ENCODE measurements around the gene CNTFR.

CNTFR gene

DNA sequence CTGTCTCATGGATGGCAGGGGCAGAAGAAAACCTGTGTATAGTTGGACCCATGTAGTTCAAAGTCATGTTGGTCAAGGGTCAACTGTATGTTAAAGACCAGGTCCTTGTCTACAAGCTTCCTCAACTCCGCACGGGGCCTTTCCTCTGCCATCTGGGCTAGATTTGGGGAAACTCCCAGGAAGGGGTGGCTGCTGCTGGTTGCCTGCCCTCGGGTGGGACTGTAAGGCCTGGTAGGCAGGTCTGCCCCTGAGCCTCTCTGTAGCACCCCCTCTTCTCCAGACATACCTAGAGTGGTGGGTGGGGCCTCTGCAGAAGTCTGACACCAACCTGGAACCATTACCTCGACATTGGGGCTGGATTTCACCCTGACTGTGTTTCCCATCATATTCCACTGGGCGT, 82.0 kb downstream of the CNTFR start:
- H3K79me1 ChIP-seq (replicated peaks; ENCODE audit: low read length, poor library complexity, severe bottlenecking): no peaks in the 10 kb centered on the region
- no peak overlapping the region for H3K23ac ChIP-seq (ENCODE audit: low read length in 2 of 2)
- H3K27me3 ChIP-seq (ENCODE audit: control insufficient read depth in 1 of 2, insufficient read depth in 1 of 2, low read length in 2 of 2): peaks cover 23 to 95% of the 10 kb centered on the region in 2 experiments
- H3K4me1 ChIP-seq (ENCODE audit: control insufficient read depth, insufficient read depth, low read depth, low read length): no peaks in the 10 kb centered on the region
- no peak overlapping the region for H4K91ac ChIP-seq (ENCODE audit: low read length)
- H3K4me2 ChIP-seq (ENCODE audit: low read length, poor library complexity, severe bottlenecking): no peak overlapping the region
- no peak overlapping the region for H2BK120ac ChIP-seq (ENCODE audit: low read depth, low read length)
- H3K36me3 ChIP-seq (ENCODE audit: control insufficient read depth in 1 of 2, insufficient read depth in 2 of 2, low read depth in 1 of 2, low read length in 2 of 2): no peaks in the 10 kb centered on the region
- H3K4ac ChIP-seq (ENCODE audit: low read depth in 1 of 2, low read length in 2 of 2): no peak overlapping the region
- H2BK15ac ChIP-seq (ENCODE audit: low read depth, poor library complexity, severe bottlenecking): no peak overlapping the region
- H3K9me3 ChIP-seq (ENCODE audit: control insufficient read depth, low read length): no peaks in the 10 kb centered on the region
- H3K14ac ChIP-seq (ENCODE audit: low read length in 2 of 2): no peak overlapping the region
- H2BK5ac ChIP-seq (ENCODE audit: low read depth, low read length, poor library complexity, severe bottlenecking): no peak overlapping the region
- no peak overlapping the region for H3K18ac ChIP-seq (ENCODE audit: low read depth in 1 of 2, low read length in 2 of 2)
- H2BK12ac ChIP-seq (ENCODE audit: low read length in 2 of 2): no peak overlapping the region
- no peak overlapping the region for H2AFZ ChIP-seq (ENCODE audit: low read depth, low read length)
- DNase-seq: no peak
- H3K27ac ChIP-seq (ENCODE audit: low read length, poor library complexity, severe bottlenecking): no peak overlapping the region
- no peak overlapping the region for H4K8ac ChIP-seq (ENCODE audit: low read length)
- H2AK5ac ChIP-seq (ENCODE audit: low read length, severe bottlenecking): no peak overlapping the region
- no peak overlapping the region for H3K9ac ChIP-seq (ENCODE audit: low read length)
- WGBS: 86% methylated on average over 5 of the region's 5 CpGs
- H3K4me3 ChIP-seq (ENCODE audit: insufficient read depth in 1 of 2, low read depth in 1 of 2, low read length in 2 of 2): no peak overlapping the region

DNA sequence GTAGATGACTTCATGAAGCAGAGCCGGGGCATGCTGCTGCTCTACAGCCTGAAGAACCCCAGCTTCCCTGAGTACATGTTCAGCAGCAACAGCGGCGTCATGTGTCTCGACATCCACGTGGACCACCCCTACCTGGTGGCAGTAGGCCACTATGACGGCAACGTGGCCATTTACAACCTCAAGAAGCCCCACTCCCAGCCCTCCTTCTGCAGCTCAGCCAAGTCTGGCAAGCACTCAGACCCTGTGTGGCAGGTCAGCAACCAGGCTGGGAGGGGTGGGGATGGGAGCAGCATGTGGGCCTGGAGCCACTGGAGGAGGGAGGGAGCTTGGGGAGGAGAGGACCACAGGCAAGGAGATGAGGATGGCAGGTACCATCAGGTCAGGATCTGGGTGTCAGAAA, 82.9 kb downstream of the CNTFR start:
- Histone ChIP-seq H3K9ac (ENCODE audit: low read length) (no peak overlapping the region), H3K27ac (ENCODE audit: low read length, poor library complexity, severe bottlenecking) (no peak overlapping the region), H3K27me3 (ENCODE audit: control insufficient read depth in 1 of 2, insufficient read depth in 1 of 2, low read length in 2 of 2) (peaks cover 18 to 94% of the 10 kb centered on the region in 2 experiments), H2BK12ac (ENCODE audit: low read length in 2 of 2) (no peak overlapping the region), H3K18ac (ENCODE audit: low read depth in 1 of 2, low read length in 2 of 2) (no peak overlapping the region), H2AK5ac (ENCODE audit: low read length, severe bottlenecking) (no peak overlapping the region), H3K79me1 (replicated peaks; ENCODE audit: low read length, poor library complexity, severe bottlenecking) (no peaks in the 10 kb centered on the region), H3K9me3 (ENCODE audit: control insufficient read depth, low read length) (no peaks in the 10 kb centered on the region), H3K23ac (ENCODE audit: low read length in 2 of 2) (peak overlapping the region in 1 of 2 experiments; percentile 9), H2BK15ac (ENCODE audit: low read depth, poor library complexity, severe bottlenecking) (no peak overlapping the region), H3K4ac (ENCODE audit: low read depth in 1 of 2, low read length in 2 of 2) (no peak overlapping the region), H2BK5ac (ENCODE audit: low read depth, low read length, poor library complexity, severe bottlenecking) (no peak overlapping the region), H2AFZ (ENCODE audit: low read depth, low read length) (no peak overlapping the region), H3K14ac (ENCODE audit: low read length in 2 of 2) (peak overlapping the region in 1 of 2 experiments; percentile 7), H4K8ac (ENCODE audit: low read length) (no peak overlapping the region), H3K36me3 (ENCODE audit: control insufficient read depth in 1 of 2, insufficient read depth in 2 of 2, low read depth in 1 of 2, low read length in 2 of 2) (no peaks in the 10 kb centered on the region), H3K4me1 (ENCODE audit: control insufficient read depth, insufficient read depth, low read depth, low read length) (no peaks in the 10 kb centered on the region), H3K4me2 (ENCODE audit: low read length, poor library complexity, severe bottlenecking) (no peak overlapping the region), H2BK120ac (ENCODE audit: low read depth, low read length) (no peak overlapping the region), H4K91ac (ENCODE audit: low read length) (no peak overlapping the region), H3K4me3 (ENCODE audit: insufficient read depth in 1 of 2, low read depth in 1 of 2, low read length in 2 of 2) (no peak overlapping the region)
- WGBS: 95% methylated on average over 7 of the region's 7 CpGs
- DNase-seq: no peak

DNA sequence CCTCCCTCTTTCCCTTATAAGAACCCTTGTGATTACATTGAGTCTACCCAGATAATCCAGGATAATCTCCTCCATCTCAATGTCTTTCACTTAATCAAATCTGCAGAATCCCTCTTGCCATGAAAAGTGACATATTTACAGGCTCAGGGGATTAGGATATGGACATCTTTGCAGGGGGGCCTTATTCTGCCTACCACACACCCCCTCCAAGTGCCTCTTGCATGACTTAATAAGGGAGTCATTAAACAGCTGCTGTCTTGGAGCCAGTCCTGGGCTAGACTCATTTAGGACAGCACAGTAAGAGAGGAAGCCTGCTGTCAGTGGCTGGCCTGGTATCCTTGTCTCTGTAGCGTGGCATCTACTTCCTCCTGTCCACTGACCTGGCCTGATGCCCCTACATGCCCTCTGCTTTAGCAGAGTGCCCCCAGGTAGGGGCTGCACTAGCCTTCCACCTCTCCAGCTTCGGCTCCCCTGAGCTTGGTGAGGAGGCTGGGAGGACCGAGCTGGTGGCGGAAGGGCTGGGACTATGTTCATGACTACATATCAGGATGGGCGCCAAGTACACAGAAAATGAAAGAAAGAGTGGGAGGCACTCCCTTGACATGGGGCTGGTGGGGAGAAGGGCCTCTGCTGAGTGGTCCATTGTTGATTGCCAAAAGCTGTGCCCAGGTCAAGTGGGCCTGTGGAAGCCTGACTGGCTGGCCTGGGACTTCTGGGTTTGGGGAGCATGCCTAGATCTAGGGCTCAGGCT, 84.0 kb downstream of the CNTFR start:
- H3K4ac ChIP-seq (ENCODE audit: low read depth in 1 of 2, low read length in 2 of 2): no peak overlapping the region
- no peak overlapping the region for H3K4me3 ChIP-seq (ENCODE audit: insufficient read depth in 1 of 2, low read depth in 1 of 2, low read length in 2 of 2)
- no peak overlapping the region for H3K14ac ChIP-seq (ENCODE audit: low read length in 2 of 2)
- whole genome bisulfite sequencing: 88% methylated on average over 4 of the region's 5 CpGs
- no peaks in the 10 kb centered on the region for H3K9me3 ChIP-seq (ENCODE audit: control insufficient read depth, low read length)
- H3K23ac ChIP-seq (ENCODE audit: low read length in 2 of 2): no peak overlapping the region
- H2BK5ac ChIP-seq (ENCODE audit: low read depth, low read length, poor library complexity, severe bottlenecking): no peak overlapping the region
- H2BK15ac ChIP-seq (ENCODE audit: low read depth, poor library complexity, severe bottlenecking): no peak overlapping the region
- H3K27ac ChIP-seq (ENCODE audit: low read length, poor library complexity, severe bottlenecking): no peak overlapping the region
- H3K4me1 ChIP-seq (ENCODE audit: control insufficient read depth, insufficient read depth, low read depth, low read length): no peaks in the 10 kb centered on the region
- H3K9ac ChIP-seq (ENCODE audit: low read length): no peak overlapping the region
- H2AK5ac ChIP-seq (ENCODE audit: low read length, severe bottlenecking): no peak overlapping the region
- H3K18ac ChIP-seq (ENCODE audit: low read depth in 1 of 2, low read length in 2 of 2): no peak overlapping the region
- no peaks in the 10 kb centered on the region for H3K36me3 ChIP-seq (ENCODE audit: control insufficient read depth in 1 of 2, insufficient read depth in 2 of 2, low read depth in 1 of 2, low read length in 2 of 2)
- H2AFZ ChIP-seq (ENCODE audit: low read depth, low read length): no peak overlapping the region
- no peak overlapping the region for H4K91ac ChIP-seq (ENCODE audit: low read length)
- H3K4me2 ChIP-seq (ENCODE audit: low read length, poor library complexity, severe bottlenecking): no peak overlapping the region
- H3K27me3 ChIP-seq (ENCODE audit: control insufficient read depth in 1 of 2, insufficient read depth in 1 of 2, low read length in 2 of 2): peaks cover 15 to 83% of the 10 kb centered on the region in 2 experiments
- H2BK12ac ChIP-seq (ENCODE audit: low read length in 2 of 2): no peak overlapping the region
- no peak for DNase-seq
- H2BK120ac ChIP-seq (ENCODE audit: low read depth, low read length): no peak overlapping the region
- no peak overlapping the region for H4K8ac ChIP-seq (ENCODE audit: low read length)
- no peaks in the 10 kb centered on the region for H3K79me1 ChIP-seq (replicated peaks; ENCODE audit: low read length, poor library complexity, severe bottlenecking)

DNA sequence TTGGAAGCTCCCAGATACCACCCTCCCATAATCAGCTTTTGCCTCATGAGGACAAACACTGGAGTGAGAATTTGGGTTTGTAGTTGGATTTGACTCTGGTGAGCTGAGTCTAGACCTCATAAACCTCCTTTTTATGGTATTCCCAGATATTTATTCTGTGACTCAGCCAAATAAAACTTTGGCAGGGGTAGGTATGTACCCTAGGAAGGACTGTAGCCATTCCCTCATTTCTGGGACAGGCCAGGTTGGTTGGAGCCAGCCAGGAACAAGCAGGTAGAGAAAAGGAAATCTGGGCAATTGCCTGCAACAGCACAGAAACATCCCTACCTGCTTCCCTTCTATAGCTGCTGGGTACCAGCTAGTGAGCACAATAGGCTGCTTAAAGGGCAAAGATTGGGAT, 86.1 kb downstream of the CNTFR start:
- no peaks in the 10 kb centered on the region for H3K4me1 ChIP-seq (ENCODE audit: control insufficient read depth, insufficient read depth, low read depth, low read length)
- H4K91ac ChIP-seq (ENCODE audit: low read length): no peak overlapping the region
- no peak overlapping the region for H3K14ac ChIP-seq (ENCODE audit: low read length in 2 of 2)
- H2BK12ac ChIP-seq (ENCODE audit: low read length in 2 of 2): no peak overlapping the region
- H3K23ac ChIP-seq (ENCODE audit: low read length in 2 of 2): no peak overlapping the region
- H2AK5ac ChIP-seq (ENCODE audit: low read length, severe bottlenecking): no peak overlapping the region
- no peak overlapping the region for H2AFZ ChIP-seq (ENCODE audit: low read depth, low read length)
- H3K9ac ChIP-seq (ENCODE audit: low read length): no peak overlapping the region
- H2BK15ac ChIP-seq (ENCODE audit: low read depth, poor library complexity, severe bottlenecking): no peak overlapping the region
- no peak overlapping the region for H2BK5ac ChIP-seq (ENCODE audit: low read depth, low read length, poor library complexity, severe bottlenecking)
- H4K8ac ChIP-seq (ENCODE audit: low read length): no peak overlapping the region
- no peak overlapping the region for H3K4me2 ChIP-seq (ENCODE audit: low read length, poor library complexity, severe bottlenecking)
- H3K36me3 ChIP-seq (ENCODE audit: control insufficient read depth in 1 of 2, insufficient read depth in 2 of 2, low read depth in 1 of 2, low read length in 2 of 2): no peaks in the 10 kb centered on the region
- peaks cover 9 to 81% of the 10 kb centered on the region in 2 experiments for H3K27me3 ChIP-seq (ENCODE audit: control insufficient read depth in 1 of 2, insufficient read depth in 1 of 2, low read length in 2 of 2)
- H3K9me3 ChIP-seq (ENCODE audit: control insufficient read depth, low read length): no peaks in the 10 kb centered on the region
- no peak overlapping the region for H3K27ac ChIP-seq (ENCODE audit: low read length, poor library complexity, severe bottlenecking)
- no peaks in the 10 kb centered on the region for H3K79me1 ChIP-seq (replicated peaks; ENCODE audit: low read length, poor library complexity, severe bottlenecking)
- DNase-seq: no peak
- no peak overlapping the region for H3K4ac ChIP-seq (ENCODE audit: low read depth in 1 of 2, low read length in 2 of 2)
- no peak overlapping the region for H2BK120ac ChIP-seq (ENCODE audit: low read depth, low read length)
- H3K18ac ChIP-seq (ENCODE audit: low read depth in 1 of 2, low read length in 2 of 2): no peak overlapping the region
- no peak overlapping the region for H3K4me3 ChIP-seq (ENCODE audit: insufficient read depth in 1 of 2, low read depth in 1 of 2, low read length in 2 of 2)

All from mesenchymal stem cell (in vitro differentiated cells and primary cell).